ENCODE measurements around the gene NBPF11.
"Not testable (repeated sequence)": the region's sequence is repeated elsewhere in the genome, so short reads cannot be mapped to it uniquely, and the experiment has no call there.

DNA sequence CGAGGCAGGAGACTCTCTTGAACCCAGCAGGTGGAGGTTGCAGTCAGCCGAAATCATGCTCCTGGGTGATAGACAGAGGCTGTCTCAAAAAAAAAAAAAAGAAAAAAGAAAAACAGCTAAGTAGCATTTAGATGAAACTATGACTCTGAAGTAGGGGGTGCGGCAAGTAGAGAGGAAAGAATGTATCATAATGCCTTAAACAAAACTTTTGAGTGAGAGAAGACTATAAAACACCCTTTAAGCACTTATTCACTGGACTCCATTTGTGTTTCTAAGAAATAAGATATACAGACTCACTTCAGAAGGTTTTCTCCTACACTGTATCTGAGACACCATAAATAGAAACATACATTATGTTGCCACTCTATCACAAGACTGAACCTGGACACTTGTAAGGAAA lies 74.6 kb downstream of the NBPF11 start:
- not testable (repeated sequence) for TF ChIP-seq NANOG (IDR thresholded peaks at IDR 0.05; ENCODE audit: borderline replicate concordance)
- TF ChIP-seq, protein P1, sequence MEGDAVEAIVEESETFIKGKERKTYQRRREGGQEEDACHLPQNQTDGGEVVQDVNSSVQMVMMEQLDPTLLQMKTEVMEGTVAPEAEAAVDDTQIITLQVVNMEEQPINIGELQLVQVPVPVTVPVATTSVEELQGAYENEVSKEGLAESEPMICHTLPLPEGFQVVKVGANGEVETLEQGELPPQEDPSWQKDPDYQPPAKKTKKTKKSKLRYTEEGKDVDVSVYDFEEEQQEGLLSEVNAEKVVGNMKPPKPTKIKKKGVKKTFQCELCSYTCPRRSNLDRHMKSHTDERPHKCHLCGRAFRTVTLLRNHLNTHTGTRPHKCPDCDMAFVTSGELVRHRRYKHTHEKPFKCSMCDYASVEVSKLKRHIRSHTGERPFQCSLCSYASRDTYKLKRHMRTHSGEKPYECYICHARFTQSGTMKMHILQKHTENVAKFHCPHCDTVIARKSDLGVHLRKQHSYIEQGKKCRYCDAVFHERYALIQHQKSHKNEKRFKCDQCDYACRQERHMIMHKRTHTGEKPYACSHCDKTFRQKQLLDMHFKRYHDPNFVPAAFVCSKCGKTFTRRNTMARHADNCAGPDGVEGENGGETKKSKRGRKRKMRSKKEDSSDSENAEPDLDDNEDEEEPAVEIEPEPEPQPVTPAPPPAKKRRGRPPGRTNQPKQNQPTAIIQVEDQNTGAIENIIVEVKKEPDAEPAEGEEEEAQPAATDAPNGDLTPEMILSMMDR (conservative IDR thresholded peaks at IDR 0.05; ENCODE audit: low read depth in 2 of 2), result not testable (repeated sequence)
- TF ChIP-seq, protein P2, sequence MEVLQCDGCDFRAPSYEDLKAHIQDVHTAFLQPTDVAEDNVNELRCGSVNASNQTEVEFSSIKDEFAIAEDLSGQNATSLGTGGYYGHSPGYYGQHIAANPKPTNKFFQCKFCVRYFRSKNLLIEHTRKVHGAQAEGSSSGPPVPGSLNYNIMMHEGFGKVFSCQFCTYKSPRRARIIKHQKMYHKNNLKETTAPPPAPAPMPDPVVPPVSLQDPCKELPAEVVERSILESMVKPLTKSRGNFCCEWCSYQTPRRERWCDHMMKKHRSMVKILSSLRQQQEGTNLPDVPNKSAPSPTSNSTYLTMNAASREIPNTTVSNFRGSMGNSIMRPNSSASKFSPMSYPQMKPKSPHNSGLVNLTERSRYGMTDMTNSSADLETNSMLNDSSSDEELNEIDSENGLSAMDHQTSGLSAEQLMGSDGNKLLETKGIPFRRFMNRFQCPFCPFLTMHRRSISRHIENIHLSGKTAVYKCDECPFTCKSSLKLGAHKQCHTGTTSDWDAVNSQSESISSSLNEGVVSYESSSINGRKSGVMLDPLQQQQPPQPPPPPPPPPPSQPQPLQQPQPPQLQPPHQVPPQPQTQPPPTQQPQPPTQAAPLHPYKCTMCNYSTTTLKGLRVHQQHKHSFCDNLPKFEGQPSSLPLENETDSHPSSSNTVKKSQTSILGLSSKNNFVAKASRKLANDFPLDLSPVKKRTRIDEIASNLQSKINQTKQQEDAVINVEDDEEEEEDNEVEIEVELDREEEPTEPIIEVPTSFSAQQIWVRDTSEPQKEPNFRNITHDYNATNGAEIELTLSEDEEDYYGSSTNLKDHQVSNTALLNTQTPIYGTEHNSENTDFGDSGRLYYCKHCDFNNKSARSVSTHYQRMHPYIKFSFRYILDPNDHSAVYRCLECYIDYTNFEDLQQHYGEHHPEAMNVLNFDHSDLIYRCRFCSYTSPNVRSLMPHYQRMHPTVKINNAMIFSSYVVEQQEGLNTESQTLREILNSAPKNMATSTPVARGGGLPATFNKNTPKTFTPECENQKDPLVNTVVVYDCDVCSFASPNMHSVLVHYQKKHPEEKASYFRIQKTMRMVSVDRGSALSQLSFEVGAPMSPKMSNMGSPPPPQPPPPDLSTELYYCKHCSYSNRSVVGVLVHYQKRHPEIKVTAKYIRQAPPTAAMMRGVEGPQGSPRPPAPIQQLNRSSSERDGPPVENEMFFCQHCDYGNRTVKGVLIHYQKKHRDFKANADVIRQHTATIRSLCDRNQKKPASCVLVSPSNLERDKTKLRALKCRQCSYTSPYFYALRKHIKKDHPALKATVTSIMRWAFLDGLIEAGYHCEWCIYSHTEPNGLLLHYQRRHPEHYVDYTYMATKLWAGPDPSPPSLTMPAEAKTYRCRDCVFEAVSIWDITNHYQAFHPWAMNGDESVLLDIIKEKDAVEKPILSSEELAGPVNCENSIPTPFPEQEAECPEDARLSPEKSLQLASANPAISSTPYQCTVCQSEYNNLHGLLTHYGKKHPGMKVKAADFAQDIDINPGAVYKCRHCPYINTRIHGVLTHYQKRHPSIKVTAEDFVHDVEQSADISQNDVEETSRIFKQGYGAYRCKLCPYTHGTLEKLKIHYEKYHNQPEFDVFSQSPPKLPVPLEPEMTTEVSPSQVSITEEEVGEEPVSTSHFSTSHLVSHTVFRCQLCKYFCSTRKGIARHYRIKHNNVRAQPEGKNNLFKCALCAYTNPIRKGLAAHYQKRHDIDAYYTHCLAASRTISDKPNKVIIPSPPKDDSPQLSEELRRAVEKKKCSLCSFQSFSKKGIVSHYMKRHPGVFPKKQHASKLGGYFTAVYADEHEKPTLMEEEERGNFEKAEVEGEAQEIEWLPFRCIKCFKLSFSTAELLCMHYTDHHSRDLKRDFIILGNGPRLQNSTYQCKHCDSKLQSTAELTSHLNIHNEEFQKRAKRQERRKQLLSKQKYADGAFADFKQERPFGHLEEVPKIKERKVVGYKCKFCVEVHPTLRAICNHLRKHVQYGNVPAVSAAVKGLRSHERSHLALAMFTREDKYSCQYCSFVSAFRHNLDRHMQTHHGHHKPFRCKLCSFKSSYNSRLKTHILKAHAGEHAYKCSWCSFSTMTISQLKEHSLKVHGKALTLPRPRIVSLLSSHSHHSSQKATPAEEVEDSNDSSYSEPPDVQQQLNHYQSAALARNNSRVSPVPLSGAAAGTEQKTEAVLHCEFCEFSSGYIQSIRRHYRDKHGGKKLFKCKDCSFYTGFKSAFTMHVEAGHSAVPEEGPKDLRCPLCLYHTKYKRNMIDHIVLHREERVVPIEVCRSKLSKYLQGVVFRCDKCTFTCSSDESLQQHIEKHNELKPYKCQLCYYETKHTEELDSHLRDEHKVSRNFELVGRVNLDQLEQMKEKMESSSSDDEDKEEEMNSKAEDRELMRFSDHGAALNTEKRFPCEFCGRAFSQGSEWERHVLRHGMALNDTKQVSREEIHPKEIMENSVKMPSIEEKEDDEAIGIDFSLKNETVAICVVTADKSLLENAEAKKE (CRISPR knock-in tag; IDR thresholded peaks at IDR 0.05), result not testable (repeated sequence)
